ENCODE measurements around the gene RPS6KC1.
"Not testable (repeated sequence)": the region's sequence is repeated elsewhere in the genome, so short reads cannot be mapped to it uniquely, and the experiment has no call there.

The RPS6KC1 gene

DNA sequence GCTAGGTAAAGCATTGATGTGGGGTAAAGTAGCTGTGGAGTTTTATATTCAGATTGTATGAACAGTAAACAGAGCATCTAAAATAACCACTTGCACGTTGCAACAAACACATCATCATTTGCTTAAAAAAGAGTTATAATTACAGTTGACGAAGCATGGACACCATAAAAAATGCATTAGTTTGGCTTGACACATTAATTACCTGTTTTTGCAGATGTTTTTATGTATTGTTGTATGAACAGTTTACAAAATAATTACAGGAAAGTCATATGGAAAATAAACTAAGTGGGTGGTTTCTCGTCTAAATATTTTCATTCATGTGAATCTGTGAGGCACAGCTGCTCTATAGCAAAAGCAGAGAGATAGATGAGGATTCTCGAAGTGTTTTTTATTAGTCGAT, 108.3 kb downstream of the RPS6KC1 start:
- no peak for DNase-seq

DNA sequence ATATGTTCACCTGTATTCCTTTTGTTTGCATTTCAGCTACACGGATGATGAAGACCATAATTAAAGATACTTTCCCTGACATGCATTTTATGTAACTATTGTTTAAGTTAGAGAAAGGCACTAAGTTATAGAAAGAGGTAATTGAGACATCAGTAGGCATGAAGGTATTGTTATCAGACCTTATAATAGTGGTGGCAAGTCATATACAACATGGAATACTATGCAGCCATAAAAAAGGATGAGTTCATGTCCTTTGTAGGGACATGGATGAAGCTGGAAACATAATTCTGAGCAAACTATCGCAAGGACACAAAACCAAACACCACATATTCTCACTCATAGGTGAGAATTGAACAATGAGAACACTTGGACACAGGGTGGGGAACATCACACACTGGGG, 109.4 kb downstream of the RPS6KC1 start:
- not testable (repeated sequence) for DNase-seq

DNA sequence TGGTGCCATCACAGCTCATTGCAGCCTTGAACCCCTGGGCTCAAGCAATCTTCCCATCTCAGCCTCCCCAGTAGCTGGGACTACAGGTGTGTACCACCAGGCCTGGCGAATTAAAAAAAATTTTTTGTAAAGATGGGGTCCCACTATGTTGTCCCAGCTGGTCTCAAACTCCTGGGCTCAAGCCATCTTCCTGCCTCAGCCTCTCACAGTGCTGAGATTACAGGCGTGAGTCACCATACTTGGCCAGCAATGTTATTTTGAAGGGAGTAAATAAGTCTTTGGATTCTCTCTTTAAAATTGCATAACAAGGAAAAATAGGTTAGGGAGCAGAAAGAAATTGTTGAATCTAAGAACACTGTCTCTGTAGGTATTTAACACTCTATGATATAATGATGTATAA, 111.3 kb downstream of the RPS6KC1 start:
- DNase-seq = no peak

DNA sequence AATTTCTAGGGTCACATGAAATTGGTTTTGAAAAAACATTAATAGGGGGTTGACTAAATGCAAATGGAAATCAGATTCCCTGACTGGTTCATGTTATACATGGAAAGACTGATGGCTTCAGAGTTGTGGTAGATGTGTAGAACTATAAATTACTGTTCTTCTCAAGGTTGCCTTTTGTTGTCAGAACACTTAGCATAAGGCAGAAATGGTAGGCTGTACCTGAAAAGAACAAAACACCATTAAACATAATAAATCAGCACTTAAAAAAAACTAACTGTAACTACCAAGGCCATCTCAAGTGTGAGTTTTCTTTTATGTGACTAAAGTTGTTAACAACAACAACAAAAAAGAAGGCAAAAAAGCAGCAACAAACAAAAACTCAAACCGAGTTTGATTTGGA, 111.8 kb downstream of the RPS6KC1 start:
- DNase-seq = no peak

DNA sequence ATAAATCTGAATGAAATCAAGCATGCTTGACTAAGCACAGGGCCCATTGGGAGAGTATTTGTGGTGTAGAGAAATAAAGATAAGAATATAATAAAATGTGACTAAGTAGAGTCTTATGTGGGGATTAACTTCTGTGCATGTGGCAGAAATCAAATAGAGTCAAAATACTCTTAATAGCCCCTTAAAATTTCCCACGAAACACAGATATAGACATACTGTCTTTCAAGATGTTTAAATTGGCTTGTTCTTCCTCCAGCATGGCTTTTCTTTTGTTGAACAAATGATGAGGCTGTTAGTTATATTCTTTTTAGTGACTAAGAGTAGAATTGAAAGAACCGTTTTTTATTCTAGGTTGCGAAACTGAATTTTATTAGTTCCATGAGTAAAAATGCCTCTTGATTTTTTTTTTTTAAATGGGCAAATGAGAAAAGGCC, 112.3 kb downstream of the RPS6KC1 start:
- no peak for DNase-seq

DNA sequence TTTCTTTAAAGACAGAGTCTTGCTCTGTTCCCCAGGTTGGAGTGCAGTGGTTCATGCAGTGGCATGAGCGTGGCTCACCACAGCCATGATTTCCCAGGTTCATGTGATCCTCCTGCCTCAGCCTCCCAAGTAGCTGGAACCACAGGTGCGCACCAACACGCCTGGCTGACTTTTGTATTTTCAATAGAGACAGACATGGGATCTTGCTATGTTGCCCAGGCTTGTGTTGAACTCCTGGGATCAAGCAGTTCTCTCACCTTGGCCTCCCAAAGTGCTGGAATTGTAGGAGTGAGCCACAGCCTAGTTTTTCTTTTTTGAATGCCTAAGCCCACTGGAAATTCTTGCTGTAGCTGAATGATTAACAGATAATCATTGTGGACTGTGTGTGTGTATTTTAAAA, 113.5 kb downstream of the RPS6KC1 start:
- DNase-seq = no peak

DNA sequence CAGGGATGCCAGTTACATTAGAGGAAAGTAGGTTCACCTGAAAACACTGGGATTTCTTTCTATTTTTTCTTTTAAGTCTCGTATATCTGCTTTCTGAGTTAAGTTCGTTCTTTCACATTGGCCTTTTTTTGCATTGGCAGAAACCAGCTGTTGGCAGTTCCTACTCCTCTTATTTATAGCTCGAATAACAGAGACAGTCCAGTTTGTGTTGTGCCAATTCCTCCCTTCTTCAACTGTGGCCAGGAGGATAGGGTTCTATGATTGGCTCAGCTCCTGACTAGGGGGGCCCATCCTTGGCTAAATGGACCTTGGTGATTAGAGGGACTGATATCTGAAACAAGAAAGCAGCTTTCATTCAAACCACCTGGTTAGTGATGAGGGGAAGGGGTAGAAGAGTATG, 115.8 kb downstream of the RPS6KC1 start:
- DNase-seq = no peak

DNA sequence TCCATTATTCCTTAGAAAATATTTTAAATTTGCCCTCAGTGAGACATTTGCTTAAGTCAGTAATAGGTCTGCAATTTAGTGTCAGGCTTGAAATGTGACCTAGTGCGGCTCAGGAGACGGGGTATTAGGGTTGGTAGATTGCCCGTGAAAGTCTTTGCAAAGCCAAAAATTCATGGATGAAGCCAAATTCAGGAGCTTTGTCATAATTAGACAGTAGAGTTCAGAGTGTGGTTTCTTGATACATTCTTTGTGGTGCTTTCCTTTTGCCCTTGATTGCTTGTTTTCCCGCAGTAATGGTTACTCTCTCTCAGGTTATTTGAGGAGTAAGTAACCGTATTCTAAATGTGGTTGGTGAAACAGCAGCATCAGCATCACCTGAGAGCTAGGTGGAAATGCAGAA, 120.7 kb downstream of the RPS6KC1 start:
- DNase-seq = no peak

DNA sequence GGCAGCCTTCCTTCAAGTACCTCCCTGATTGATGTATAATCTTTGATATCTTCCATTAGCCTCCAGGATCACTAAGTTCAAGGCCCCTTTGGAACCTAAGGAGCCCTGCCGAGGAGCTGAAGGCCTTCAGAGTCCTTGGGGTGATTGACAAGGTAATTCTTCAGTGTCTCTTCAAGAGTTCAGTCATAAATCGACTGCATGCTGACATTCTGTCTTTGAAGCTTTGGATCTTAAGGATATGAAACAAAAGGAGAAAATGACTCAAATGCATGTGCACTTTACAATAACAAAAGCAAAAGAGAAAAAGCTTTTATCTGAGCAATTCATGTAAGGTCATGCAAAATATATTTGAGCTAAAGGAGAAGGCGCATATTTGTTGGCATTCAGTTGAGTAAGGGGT, 125.3 kb downstream of the RPS6KC1 start:
- DNase-seq = no peak

DNA sequence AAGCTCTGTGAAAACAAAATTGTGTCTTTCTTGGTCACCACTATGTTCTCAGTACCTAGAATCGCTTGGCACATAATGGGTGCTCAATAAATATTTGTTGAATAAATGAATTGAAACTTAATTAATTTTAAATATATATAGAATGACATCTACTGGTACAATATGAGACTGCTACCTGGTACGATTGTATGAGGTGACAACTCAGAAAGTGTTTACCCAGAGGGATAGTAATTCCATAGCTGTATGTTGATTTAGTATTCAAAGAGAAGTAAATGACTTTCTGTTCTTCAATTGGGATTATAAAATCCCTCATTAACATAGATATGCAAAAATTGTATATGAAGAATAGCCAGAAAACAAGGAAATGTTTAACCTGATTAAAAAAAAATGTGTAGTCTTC, 128.7 kb downstream of the RPS6KC1 start:
- no peak for DNase-seq

DNA sequence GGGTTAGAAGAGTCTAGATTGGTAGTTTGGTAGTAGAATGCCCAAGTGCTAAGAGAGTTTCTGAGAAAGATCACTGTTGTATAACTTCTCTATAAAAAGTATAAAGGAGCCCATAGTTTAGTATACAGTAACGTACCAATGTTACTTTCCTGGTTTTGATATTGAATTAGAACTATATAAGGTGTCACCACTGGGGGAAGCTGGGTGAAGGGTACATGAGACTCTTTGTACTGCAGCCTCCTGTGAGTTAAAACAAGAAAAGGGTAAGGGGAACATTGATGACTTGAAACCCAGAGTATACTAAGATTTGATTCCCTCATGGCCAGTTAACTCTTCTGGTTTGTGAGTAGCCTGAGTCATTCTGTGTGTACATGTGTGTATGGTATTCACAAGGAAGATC, 129.8 kb downstream of the RPS6KC1 start:
- DNase-seq = no peak

DNA sequence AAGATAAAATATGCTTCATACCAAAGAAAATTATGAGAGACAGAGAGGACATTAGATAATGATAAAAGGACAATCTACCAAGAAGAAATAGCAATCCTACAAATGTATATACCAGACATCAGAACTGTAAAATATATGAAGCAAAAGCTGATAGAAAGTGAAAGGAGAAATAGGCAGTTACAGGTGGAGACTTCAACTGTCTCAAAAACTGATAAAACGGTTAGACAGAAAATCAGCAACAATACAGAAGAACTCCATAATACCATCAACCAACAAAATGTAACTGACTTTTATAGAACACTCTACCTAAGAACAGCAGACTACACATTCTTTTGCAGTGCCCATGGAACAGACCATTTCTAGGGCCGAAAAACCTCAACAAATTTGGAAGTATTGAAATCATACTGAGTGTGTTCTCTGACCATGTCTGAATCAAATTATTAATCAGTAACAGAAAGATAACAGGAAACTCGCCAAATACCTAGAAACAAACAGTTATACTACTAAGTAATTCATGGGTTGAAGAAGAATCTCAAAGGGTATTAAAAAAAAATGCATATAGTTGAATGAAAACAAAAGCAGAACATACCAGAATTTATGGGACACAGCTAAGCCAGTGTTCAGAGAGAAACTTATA, 132.1 kb downstream of the RPS6KC1 start:
- DNase-seq = no peak

DNA sequence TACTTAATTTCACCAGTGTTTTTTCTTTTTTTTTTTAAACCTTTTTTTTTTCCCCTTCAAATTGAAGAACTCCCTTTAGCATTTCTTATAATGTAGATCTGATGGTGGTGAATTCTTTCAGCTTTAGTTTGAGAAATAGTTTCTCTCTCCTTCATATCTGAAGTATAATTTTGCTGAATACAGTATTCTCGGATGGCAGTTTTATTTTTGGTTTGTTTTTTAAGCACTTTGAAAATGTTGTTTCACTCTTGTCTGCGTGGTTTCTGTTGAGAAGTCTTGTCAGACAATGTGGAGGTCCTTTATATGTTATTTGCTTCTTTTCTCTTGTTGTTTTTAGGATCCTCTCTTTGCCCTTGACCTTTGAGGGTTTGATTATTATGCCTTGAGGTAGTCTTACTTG, 135.1 kb downstream of the RPS6KC1 start:
- DNase-seq = no peak

DNA sequence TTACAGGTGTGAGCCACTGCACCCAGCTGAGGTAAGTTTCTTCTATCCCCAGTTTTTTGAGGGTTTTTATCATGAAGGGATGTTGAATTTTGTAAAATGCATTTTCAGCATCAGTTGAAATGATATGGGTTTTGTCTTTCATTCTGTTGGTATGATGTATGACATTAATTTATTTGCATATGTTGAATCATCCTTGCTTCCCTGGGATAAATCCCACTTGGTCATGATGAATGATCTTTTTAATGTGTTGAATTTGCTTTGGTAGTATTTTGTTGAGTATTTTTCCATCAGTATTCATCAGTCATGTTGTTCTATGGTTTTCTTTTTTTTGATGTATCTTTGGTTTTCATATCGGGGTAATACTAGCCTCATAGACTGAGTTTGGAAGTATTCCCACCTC, 141.0 kb downstream of the RPS6KC1 start:
- DNase-seq = no peak

DNA sequence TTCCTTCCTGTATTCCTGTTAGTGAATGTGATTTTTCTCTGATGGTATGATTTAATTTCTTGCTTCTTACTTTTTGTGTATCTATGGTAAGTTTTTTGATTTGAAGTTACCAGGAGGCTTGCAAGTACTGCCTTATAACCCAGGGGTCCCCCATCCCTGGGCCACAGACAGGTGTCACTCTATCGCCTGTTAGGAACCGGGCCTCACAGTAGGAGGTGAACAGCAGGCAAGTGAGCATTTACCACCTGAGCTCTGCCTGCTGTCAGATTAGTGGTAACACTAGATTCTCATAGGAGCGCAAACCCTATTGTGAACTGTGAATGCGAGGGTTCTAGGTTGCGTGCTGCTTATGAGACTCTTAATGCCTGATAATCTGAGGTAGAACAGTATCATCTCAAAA, 143.3 kb downstream of the RPS6KC1 start:
- DNase-seq = no peak

DNA sequence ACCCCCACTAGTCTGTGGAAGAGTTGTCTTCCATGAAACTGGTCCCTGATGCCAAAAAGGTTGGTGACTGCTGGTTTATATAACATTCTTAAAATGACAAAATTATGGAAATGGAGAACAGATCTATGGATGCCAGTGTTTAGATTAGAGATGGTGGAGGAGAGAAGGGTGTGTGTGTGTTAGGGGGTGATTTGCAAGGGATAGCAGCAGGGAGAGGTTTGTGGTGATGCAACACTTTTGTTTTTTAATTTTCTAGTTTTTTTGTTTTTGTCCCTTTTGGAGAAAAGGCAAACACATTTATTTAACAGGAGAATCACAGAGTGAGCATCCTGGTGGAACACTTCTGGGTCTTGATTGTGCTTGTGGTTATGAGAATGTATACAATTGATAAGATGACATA, 143.8 kb downstream of the RPS6KC1 start:
- no peak for DNase-seq

DNA sequence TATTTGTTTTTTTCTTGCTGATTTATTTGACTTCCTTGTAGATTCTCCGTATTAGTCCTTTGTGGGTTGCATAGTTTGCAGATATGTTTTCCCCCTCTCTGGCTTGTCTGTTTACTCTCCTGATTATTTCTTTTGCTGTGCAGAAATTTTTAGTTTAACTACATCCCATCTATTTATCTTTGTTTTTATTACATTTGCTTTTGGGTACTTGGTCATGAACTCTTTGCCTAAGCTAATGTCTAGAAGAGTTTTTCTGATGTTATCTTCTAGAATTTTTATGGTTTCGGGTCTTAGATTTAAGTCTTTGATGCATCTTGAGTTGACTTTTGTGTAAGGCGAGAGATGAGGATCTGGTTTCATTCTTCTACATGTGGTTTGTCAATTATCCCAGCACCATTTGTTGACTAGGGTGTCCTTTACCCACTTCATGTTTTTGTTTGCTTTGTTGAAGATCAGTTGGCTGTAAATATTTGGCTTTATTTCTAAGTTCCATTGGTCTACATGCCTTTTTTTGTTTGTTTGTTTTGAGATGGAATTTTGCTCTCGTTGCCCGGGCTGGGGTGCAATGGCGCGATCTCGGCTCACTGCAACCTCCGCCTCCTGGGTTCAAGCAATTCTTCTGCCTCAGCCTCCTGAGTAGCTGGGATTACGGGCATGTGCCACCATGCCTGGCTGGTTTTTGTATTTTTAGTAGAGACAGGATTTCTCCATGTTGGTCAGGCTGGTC, 145.4 kb downstream of the RPS6KC1 start:
- DNase-seq = not testable (repeated sequence)

DNA sequence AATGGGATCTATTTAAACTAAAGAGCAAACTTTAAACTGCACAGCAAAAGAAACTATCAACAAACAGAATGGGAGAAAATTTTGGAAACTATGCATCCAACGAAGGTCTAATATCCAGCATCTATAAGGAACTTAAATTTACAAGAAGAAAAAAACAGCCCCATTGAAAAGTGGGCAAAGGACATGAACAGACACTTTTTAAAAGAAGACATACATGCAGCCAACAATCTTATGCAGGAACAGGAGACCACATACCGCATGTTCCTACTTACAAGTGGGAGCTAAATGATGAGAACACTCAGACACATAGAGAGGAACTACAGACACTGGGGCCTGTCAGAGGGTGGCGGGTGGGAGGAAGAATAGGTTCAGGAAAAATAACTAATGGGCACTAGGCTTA, 149.6 kb downstream of the RPS6KC1 start:
- DNase-seq = no peak

DNA sequence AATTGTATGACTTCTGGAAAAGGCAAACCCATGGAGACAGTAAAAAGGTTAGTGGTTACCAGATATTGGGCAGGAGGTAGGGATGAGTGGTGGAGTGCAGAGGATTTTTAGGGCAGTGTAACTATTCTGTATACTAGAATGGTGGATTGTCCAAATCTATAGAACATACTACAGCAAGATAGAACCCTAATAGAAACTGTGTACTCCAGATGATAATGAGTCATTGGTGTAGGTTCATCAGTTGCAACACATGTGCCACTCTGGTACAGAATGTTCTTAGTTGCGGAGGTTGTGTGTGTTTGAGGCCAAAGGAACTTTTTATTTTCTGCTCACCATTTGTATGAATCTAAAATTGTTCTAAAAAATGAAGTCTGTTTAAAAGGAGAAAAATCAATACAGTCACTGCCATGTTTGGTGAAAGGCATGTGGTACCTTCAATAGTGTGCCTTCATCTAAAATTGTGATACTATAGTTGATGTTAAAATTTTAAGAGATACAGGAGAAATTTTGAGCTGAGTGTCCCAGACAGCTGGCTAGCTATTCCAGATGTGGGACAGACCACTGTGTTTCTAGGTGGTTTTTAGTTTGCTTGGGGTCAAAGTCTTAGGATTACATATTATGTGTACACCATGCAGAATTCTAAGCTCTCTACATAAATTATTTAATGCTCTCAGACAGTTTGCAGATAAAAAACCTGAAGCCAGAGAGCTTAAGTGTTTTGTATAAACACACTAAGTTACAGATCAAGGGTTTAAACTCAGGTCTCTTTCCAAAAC, 150.5 kb downstream of the RPS6KC1 start:
- DNase-seq = no peak

DNA sequence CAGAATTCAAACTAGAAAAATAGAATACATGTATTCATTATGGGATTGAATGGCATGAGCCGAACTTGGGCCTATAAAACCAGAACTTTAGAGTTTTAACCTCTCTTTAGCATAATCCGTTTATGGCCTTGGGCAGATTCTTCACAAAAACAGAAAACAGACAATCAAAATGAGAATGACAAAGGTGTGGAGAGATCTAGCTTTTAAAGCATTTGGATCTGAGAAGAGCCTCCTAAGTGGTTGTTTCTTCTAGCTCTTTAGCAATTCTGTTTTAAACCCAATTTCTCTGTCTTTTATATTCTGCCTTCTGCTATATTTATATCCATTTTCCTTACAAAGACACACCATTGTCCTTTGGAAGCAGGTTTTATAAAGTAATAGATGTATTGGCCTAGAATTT, 160.2 kb downstream of the RPS6KC1 start:
- DNase-seq = no peak

DNA sequence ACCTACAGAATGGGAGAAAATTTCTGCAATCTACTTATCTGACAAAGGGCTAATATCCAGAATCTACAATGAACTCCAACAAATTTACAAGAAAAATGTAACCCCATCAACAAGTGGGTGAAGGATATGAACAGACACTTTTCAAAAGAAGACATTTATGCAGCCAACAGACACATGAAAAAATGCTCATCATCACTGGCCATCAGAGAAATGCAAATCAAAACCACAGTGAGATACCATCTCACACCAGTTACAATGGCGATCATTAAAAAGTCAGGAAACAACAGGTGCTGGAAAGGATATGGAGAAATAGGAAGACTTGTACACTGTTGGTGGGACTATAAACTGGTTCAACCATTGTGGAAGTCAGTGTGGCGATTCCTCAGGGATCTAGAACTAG, 168.0 kb downstream of the RPS6KC1 start:
- DNase-seq = not testable (repeated sequence)

DNA sequence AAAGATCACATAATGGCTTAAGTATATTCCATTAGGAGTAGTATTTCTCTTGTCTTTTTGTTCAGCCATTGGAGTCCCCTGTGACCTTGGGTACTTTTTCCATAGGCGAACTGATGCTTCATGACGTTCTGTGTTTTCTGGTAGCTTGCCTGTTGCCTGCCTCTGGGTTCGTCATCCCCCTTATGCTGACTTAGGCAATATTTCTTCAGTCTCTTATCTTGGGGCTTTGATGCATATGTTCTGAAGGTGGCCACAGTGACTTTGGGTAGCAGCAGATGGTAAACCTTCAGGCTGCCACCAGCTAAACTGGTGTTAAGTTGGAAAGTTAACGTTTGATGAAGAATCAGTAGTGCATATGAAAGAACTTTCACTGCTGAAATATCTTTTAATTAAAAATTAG, 170.2 kb downstream of the RPS6KC1 start:
- no peak for DNase-seq

DNA sequence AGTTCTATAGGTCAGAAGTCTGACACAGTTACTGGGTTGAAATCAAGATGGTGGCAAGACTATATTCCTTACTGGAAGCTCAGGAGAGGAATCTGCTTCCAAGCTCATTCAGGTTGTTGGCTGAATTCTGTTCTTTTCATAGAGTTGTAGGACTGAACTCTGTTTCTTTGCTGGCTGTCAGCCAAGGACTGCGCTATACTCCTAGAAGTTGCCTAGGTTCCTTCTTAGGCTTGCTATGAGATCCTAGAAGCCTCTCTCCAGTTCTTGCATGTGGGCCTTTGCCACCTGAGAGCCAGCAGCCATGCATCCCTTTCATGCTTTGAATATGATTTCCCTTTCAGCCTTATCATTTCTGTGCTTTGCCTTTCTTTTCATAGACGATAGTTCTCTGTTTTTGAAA, 176.4 kb downstream of the RPS6KC1 start:
- no peak for DNase-seq

DNA sequence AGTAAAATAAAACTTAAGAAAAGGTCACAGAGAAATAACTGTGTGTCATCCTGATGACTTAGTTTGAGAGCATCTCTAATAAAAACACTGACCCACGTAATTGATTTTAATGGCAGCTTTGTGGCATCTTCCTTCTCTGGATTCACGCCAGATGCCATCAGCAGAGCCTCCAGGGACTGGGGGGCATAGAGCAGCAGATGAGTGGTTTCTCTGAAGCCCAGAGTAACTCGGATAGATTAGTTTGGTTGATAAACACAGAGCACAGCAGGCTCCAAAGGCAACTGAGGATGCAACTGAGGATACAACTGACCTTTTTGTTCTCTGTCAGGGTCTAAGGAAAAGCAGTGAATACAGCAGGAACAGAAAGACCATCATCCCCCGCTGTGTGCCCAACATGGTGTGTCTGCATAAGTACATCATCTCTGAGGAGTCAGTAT, 180.8 kb downstream of the RPS6KC1 start:
- DNase-seq = no peak
